HG03064 (cell line): ENCODE measurements around the gene GALNT16.
"Not testable (repeated sequence)": the region's sequence is repeated elsewhere in the genome, so short reads cannot be mapped to it uniquely, and the experiment has no call there.

ENCODE experiments used
- ATAC-seq: cut with Tn5 transposase; IDR thresholded peaks from one replicate; pipeline ENCODE4 v1.9.1; 2021; ENCODE audit warnings: low read depth; ENCODE audit not compliant: unreplicated experiment

GALNT16 gene

DNA sequence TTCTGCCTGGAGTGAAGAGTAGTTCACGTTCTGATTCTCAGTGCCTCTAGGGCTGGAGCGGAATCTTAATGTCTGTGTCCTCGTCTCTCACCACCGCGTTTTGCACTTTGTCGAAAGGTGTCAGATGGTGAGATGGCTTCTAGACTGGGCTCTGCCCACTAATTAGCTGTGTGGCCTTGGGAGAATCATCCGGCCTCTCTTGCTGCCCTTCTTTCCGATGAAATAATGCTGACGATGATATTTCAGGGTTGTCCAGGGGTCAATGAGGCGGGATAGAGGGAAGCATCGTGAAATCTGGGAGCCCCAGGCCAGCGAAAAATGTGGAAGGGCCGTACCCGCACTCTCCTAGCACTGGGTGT lies 811 bp upstream of the GALNT16 start:
- ATAC-seq = no peak

- ATAC-seq = no peak
Measured at GRCh38 chr14:69260190-69260860, 367 bp downstream of the GALNT16 start.

- no peak for ATAC-seq
Measured at GRCh38 chr14:69260861-69261564, 1.1 kb downstream of the GALNT16 start.

- ATAC-seq = no peak
Measured at GRCh38 chr14:69261761-69262331, 1.9 kb downstream of the GALNT16 start.

DNA sequence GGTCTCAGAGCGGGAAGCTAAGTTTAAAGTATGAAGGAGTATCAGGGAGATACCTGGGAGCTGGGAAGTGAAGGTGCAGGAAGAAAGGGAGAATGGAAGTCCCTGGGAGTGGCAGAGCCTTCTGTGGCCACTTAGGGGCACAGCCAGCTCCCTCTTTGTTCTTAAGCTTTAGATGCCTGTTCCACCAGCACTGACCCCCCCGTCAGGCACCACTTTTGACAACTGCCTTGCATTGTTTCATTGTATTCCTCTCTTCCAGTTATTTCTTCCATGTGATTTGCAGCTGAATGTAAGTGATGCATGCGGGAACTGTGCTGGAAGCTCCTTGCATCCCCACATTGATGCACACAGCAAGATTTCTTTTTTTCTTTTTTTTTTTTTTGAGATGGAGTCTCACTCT lies 2.6 kb downstream of the GALNT16 start:
- no peak for ATAC-seq

GRCh38 chr14:69263364-69263763 lies 3.4 kb downstream of the GALNT16 start:
- ATAC-seq = no peak

GRCh38 chr14:69263771-69264170 lies 3.8 kb downstream of the GALNT16 start:
- ATAC-seq = no peak

GRCh38 chr14:69266572-69267345 lies 6.8 kb downstream of the GALNT16 start:
- no peak for ATAC-seq

GRCh38 chr14:69267492-69267891 lies 7.5 kb downstream of the GALNT16 start:
- no peak for ATAC-seq

GRCh38 chr14:69268223-69268622 lies 8.3 kb downstream of the GALNT16 start:
- ATAC-seq = no peak

DNA sequence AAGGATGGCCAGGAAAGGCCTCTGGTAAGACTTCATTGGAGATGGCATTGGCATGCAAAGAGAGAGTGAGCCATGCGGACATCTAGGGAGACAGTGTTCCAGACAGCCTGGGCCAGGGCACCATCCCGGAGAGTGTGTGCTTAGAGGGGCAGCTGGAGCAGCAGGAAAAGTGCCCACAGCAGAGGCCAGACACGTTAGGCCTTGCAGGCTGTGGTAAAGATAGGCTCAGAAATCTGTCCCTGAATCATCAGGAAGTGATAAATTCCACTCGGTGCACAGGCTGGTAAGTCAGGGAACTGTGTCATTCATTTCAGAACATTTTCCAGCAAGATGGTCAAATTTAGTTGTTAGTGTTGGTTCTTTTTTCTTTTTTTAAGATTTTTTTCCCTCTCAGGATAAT lies 8.8 kb downstream of the GALNT16 start:
- ATAC-seq = no peak

DNA sequence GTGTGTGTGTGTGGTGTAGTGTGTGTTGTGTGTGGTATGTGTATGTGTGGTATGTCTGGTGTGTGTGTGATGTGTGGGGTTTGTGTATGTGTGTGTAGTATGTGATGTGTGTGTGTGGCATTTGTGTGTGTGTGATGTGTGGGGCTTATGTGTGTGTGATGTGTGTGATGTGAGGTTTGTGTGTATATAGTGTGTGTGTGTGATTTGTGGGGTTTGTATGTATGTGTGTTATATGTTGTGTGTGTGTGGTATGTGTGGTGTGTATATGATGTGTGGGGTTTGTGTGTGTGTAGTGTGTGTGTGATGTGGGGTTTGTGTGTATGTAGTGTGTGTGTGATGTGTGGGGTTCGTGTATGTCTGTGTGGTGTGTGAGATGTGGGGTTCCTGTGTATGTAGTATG lies 9.4 kb downstream of the GALNT16 start:
- no peak for ATAC-seq

DNA sequence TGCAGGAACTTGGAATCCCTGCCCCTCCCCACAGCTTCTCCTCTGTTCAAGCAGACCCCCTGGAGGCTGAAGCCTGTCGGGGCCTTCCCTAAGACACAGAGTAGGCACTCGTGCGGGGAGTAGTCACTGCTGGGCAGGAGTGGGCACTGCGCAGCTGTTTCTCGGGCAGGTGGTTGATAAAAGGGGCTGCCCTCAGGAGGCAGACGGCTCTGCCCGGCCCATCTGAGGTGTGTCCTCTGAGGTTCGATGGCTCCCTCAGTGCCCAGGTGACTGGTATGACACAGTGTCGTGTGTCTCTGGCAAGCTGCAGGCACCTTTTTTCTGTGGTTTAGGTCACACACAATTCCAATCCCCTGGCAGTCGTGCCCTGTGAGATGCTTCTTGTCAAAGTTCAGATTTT lies 10.1 kb downstream of the GALNT16 start:
- ATAC-seq = no peak

DNA sequence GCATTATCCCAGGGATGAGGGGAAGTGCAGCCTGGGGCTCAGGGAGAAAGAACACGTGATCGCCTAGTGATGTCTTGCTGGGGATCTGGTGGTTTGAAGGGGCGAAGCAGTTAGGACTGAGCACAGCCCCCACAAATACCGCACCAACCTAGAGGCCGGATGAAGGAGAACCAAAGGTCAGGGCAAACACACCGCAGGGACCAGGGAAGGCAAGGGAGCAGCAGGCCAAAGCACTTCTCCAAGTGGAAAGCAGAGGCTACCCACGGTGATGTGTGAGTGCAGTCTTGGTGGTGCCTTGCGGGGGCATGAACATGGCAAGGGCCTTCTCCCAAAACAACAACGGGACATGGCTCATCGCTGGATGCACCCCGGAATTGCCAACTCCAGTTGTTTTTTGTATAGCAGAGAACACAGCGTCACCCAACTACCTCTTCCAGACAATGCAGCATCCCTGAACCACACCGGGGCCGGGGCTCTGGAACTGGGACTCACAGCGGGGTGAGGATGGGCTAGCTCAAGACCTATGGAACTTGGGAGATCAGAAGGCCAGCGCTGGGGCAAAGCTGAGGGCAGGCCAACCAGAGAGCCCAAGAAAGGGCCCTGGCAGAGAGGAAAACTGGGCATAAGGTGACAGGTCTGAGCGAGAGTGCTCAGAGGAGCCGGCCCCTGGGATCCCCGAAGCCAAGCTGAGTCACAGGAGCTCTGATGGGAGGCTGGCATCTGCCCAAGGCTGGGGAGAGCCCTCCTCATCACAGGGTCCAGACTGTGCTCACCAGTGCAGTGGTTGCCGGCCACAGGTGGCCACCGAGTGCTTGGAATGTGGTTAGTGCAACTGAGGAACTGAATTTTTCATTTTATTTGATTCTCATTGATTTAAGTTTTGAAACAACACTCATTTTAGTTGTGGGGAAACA lies 11.1 kb downstream of the GALNT16 start:
- ATAC-seq = no peak

- ATAC-seq = no peak
Measured at GRCh38 chr14:69274321-69274720, 14.4 kb downstream of the GALNT16 start.

DNA sequence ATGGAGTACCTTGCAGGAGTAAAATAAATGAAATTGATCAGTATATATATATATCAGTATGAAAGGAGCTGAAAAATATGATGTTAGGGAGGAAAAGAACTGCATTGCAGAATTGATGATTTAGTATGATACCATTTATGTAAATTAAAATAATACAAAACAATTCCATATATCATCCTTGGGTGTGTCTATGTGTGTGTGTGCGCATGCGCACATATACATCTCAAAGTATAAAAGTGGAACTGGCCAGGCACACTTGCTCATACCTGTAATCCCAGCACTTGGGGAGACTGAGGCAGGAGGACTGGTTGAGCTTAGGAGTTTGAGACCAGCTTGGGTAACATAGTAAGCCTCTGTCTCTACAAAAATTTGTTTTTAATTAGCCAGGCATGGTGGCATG lies 15.4 kb downstream of the GALNT16 start:
- no peak for ATAC-seq

- not testable (repeated sequence) for ATAC-seq
Measured at GRCh38 chr14:69277356-69277755, 17.4 kb downstream of the GALNT16 start.

DNA sequence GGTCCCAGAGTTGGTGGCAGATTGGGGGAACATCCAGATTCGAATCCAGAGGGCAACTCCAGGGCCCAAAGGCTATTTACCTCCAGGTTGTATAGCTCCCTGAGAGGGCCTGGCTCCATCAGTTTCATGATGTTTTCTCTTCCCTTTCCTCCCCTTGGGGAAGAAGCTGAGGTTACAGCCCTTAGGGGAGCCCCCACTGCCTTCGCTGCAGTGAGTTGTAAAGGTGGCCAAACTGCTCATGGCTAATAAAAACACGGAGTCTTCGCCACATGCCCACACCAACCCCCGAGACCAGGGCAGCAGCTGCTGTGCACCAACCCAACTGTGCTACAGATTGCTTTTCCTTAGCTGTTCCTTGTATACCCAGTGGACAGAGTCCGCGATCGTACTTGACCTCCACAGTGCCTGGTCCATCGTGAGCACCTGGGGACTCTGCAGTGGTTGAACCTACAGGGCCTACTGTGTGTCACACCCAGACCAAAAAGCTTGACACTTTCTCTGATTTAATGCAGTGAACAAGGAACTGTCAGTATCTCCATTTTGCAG lies 20.9 kb downstream of the GALNT16 start:
- no peak for ATAC-seq

GRCh38 chr14:69281450-69282169 lies 21.7 kb downstream of the GALNT16 start:
- ATAC-seq = no peak
